ENCODE data around the gene AKAP7. TPM values are rescaled to one million over a fixed set of nuclear protein-coding genes. Genes with fewer than 3 reads are reported as not detected.

Gene AKAP7
- polyA plus RNA-seq, 2 of the 4 experiments (the other 2 are of a cell fraction) = 2.5 to 3.7 TPM

- TF ChIP-seq FOXS1 (CRISPR knock-in tag; IDR thresholded peaks at IDR 0.05) (no peak), USF2 (IDR thresholded peaks at IDR 0.05) (no peak), CEBPB (IDR thresholded peaks at IDR 0.05) (no peak), JUNB (IDR thresholded peaks at IDR 0.05) (no peak), HOXB13 (CRISPR knock-in tag; IDR thresholded peaks at IDR 0.05; ENCODE audit: low read depth) (no peak), MAZ (IDR thresholded peaks at IDR 0.05; ENCODE audit: borderline replicate concordance, low read depth, low read length) (no peak)
These were observed 91.3 kb downstream of the AKAP7 start (continued) for GRCh38 chr6:131226459-131227157.

- ChIA-PET POLR2A (no interaction called here), CTCF (no interaction called here)
- H3K4me1 ChIP-seq = peaks cover 11% of the 10 kb centered on the region; the same call in 2 of the 3 replicates
- no peak for FAIRE-seq
- no peak for DNase-seq (ENCODE audit: low read depth in 1 of 2, low spot score in 1 of 2)
- H3K9me3 ChIP-seq = no peaks in the 10 kb centered on the region
- no peak for ATAC-seq
- 94% methylated on average over 3 of the region's 3 CpGs for WGBS (ENCODE audit: missing lambda C conversion rate)
- no peak overlapping the region for H3K4me2 ChIP-seq
- no peak overlapping the region for H3K4me3 ChIP-seq
- no peak overlapping the region for H3K27ac ChIP-seq
- TF ChIP-seq SREBF2 (IDR thresholded peaks at IDR 0.05) = no peak
- TF ChIP-seq E2F6 (IDR thresholded peaks at IDR 0.05; ENCODE audit: borderline replicate concordance, low read depth) = no peak
- no peak for TF ChIP-seq TFCP2L1 (CRISPR knock-in tag; IDR thresholded peaks at IDR 0.05)
- TF ChIP-seq EP300 (IDR thresholded peaks at IDR 0.05) = no peak
- no peak for TF ChIP-seq CBX8 (IDR thresholded peaks at IDR 0.05)
- TF ChIP-seq GATA3 (IDR thresholded peaks at IDR 0.05; ENCODE audit: borderline replicate concordance) = no peak
- TF ChIP-seq EHF (CRISPR knock-in tag; IDR thresholded peaks at IDR 0.05) = no peak
- no peak for TF ChIP-seq PHF8 (IDR thresholded peaks at IDR 0.05; ENCODE audit: borderline replicate concordance, low read depth)
- TF ChIP-seq PBX3 (IDR thresholded peaks at IDR 0.05) = no peak
These were observed 91.9 kb downstream of the AKAP7 start for GRCh38 chr6:131227158-131227543.

GRCh38 chr6:131231103-131231502 lies 95.8 kb downstream of the AKAP7 start:
- Histone ChIP-seq H3K27ac (no peak overlapping the region), H3K4me3 (no peak overlapping the region), H3K4me1 (peaks cover 11% of the 10 kb centered on the region; the same call in 2 of the 3 replicates), H3K4me2 (peak overlapping the region; percentile 47), H3K9me3 (no peaks in the 10 kb centered on the region)
- ChIA-PET POLR2A (no interaction called here), CTCF (no interaction called here)
- no peak for ATAC-seq
- WGBS (ENCODE audit: missing lambda C conversion rate) = 14% methylated on average over 2 of the region's 2 CpGs
- no peak for TF ChIP-seq CEBPB (IDR thresholded peaks at IDR 0.05)
- no peak for TF ChIP-seq EHMT2 (IDR thresholded peaks at IDR 0.05; ENCODE audit: low read depth)
- no peak for TF ChIP-seq RNF2 (IDR thresholded peaks at IDR 0.05; ENCODE audit: borderline replicate concordance, low read depth)
- TF ChIP-seq ZSCAN20 (CRISPR knock-in tag; IDR thresholded peaks at IDR 0.05) = no peak
- TF ChIP-seq MYC (IDR thresholded peaks at IDR 0.05; ENCODE audit: borderline replicate concordance, low read length) = no peak
- TF ChIP-seq KDM5A (IDR thresholded peaks at IDR 0.05) = no peak
- TF ChIP-seq HOXA7 (CRISPR knock-in tag; IDR thresholded peaks at IDR 0.05) = no peak
- 0 out of 2 replicates have a peak, but pooled peaks have one; percentile 36 for TF ChIP-seq FOSL2 (IDR thresholded peaks at IDR 0.05)
- peak; percentile 44 for TF ChIP-seq FOSL2 (CRISPR knock-in tag; IDR thresholded peaks at IDR 0.05)
- DNase-seq (ENCODE audit: low read depth in 1 of 2, low spot score in 1 of 2) = no peak
- no peak for FAIRE-seq
